Prostate gland (tissue), 2 donors: ENCODE results near the gene PPARA.

ENCODE experiments used
- POLR2AphosphoS5 ChIP-seq: sonication (generic); formaldehyde crosslinking; IDR thresholded peaks from one replicate; pipeline ENCODE4 v1.6.1; 2017; ENCODE audit warnings: antibody characterized with exemption
- TF ChIP-seq, protein P1 (sequence below), 4 experiments: fragments of 200-600 bp in 2 of 4; fragments of 450-650 bp in 2 of 4; sonication (generic) in 2 of 4; IDR thresholded peaks; 1 replicate in 3 of 4; 2 replicates in 1 of 4; pipeline ENCODE4 v1.5.1; 2016 to 2019; ENCODE audit warnings: antibody characterized with exemption in 4 of 4, mild to moderate bottlenecking in 2 of 4, moderate library complexity in 2 of 4

DNA sequence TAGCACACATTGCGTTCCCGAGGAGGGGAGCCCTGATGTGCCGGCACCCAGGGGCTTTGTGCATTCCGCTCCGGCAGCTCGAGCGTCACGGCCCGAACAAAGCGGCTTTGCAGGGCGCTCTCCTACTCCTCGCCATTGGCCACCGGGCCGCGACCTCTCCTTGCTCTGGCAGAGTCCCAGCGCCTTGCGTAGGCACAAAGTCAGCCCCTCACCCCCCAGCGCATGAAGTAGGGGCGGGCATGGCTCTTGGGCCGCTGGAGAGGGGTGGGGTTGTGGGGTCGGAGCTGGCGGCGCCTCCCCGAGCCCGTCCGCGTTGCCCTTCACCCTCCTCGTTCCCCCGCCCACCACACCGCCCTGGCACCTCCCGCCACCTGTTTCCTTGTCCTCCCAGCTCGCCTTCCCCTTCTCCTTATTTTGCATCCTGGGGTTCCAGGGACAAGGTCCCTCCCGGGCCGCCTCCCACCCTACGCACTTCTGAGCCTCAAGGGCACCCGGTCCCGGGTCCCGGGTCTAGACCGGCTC, 753 bp upstream of the PPARA start:
- TF ChIP-seq, protein P1, sequence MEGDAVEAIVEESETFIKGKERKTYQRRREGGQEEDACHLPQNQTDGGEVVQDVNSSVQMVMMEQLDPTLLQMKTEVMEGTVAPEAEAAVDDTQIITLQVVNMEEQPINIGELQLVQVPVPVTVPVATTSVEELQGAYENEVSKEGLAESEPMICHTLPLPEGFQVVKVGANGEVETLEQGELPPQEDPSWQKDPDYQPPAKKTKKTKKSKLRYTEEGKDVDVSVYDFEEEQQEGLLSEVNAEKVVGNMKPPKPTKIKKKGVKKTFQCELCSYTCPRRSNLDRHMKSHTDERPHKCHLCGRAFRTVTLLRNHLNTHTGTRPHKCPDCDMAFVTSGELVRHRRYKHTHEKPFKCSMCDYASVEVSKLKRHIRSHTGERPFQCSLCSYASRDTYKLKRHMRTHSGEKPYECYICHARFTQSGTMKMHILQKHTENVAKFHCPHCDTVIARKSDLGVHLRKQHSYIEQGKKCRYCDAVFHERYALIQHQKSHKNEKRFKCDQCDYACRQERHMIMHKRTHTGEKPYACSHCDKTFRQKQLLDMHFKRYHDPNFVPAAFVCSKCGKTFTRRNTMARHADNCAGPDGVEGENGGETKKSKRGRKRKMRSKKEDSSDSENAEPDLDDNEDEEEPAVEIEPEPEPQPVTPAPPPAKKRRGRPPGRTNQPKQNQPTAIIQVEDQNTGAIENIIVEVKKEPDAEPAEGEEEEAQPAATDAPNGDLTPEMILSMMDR (IDR thresholded peaks at IDR 0.05): no peak
- TF ChIP-seq POLR2AphosphoS5: no peak
